Small intestine (tissue), 7 donors: ENCODE data around the gene KCNG2. TPM values are rescaled to one million over a fixed set of nuclear protein-coding genes. Genes with fewer than 3 reads are reported as not detected.

Source experiments
- DNase-seq, 2 donors: peaks; one replicate each; pipeline versions ENCODE4 v3.0.0 to v3.0.0-alpha.2; 2013
- FAIRE-seq: peaks from 2 replicates; lab custom pipeline; 2012; peaks lifted over from hg19 to GRCh38; lab: Jason Lieb, UNC
- H3K27ac ChIP-seq, 3 donors: one replicate each; pipeline ENCODE4 v1.5.1; 2013; ENCODE audit warnings: low read length in 2 of 3, mild to moderate bottlenecking in 2 of 3, control low read depth in 1 of 3, inconsistent platforms in 1 of 3, low read depth in 1 of 3, moderate library complexity in 1 of 3
- H3K27me3 ChIP-seq, 3 donors: one replicate each; pipeline ENCODE4 v1.6.1; 2013; ENCODE audit warnings: low read length in 3 of 3, inconsistent platforms in 1 of 3; ENCODE audit not compliant: control insufficient read depth in 3 of 3, insufficient read depth in 3 of 3
- H3K36me3 ChIP-seq, 3 donors: one replicate each; pipeline ENCODE4 v1.6.1; 2013; ENCODE audit warnings: low read length in 3 of 3, inconsistent platforms in 1 of 3, low read depth in 1 of 3, mild to moderate bottlenecking in 1 of 3, moderate library complexity in 1 of 3; ENCODE audit not compliant: control insufficient read depth in 3 of 3, insufficient read depth in 2 of 3
- H3K4me1 ChIP-seq, 3 donors: one replicate each; pipeline ENCODE4 v1.6.1; 2013; ENCODE audit warnings: low read length in 2 of 3, inconsistent platforms in 1 of 3, low read depth in 1 of 3, mild to moderate bottlenecking in 1 of 3, moderate library complexity in 1 of 3; ENCODE audit not compliant: control insufficient read depth in 3 of 3, insufficient read depth in 2 of 3
- H3K4me3 ChIP-seq, 3 donors: one replicate each; pipeline ENCODE4 v1.5.1; 2013; ENCODE audit warnings: low read length in 3 of 3, control low read depth in 1 of 3, inconsistent platforms in 1 of 3, low read depth in 1 of 3, mild to moderate bottlenecking in 1 of 3, moderate library complexity in 1 of 3
- H3K9me3 ChIP-seq, 2 donors: one replicate each; pipeline ENCODE4 v1.6.1; 2013; ENCODE audit warnings: low read depth in 1 of 2, low read length in 1 of 2; ENCODE audit not compliant: control insufficient read depth in 2 of 2, insufficient read depth in 1 of 2
- WGBS, 3 donors: extraction: QIAGEN DNeasy Blood & Tissue Kit; methylation state at CpG; one replicate each; pipeline ENCODE4 v1.1.7; 2013; 5-methylcytosine and 5-hydroxymethylcytosine counted together
- polyA plus RNA-seq, 4 donors: library from polyadenylated mRNA; stranded (reverse) in 3 of 4; unstranded in 1 of 4; fragments of 200-250 nt in 3 of 4; fragments of 120-200 nt in 1 of 4; gene quantifications; one replicate each; pipeline versions ENCODE4 v1.2.1 to v1.2.3, GENCODE V29; 2013
- donor health status: healthy with polysubstance abuse.
- donor health status: control.
- donor health status: control.
- donor health status: Bipolar disorder and iron deficiency.
- donor health status: healthy.

KCNG2 gene
- polyA plus RNA-seq, 4 donors: 0.10 to 0.30 TPM; not detected in 2

- WGBS, 3 donors: 87 to 92% (median 89%) methylated on average over 25 of the region's 25 CpGs
- FAIRE-seq: no peak
Measured at GRCh38 chr18:79924814-79925731, 127.3 kb downstream of the KCNG2 start.

GRCh38 chr18:79926306-79926705 is 128.6 kb downstream of the KCNG2 start:
- H3K27ac ChIP-seq: no peak overlapping the region
- FAIRE-seq (no peak), DNase-seq (no peak)

More at GRCh38 chr18:79924814-79925731, 127.3 kb downstream of the KCNG2 start:
- Histone ChIP-seq H3K27me3 (no peaks in the 10 kb centered on the region), H3K36me3 (peaks cover 2 to 53% (median 7%) of the 10 kb centered on the region in 3 donors), H3K27ac (no peak overlapping the region), H3K4me3 (no peak overlapping the region), H3K9me3 (peaks cover 0 to 49% of the 10 kb centered on the region in 2 donors), H3K4me1 (no peaks in the 10 kb centered on the region)
- DNase-seq: no peak

GRCh38 chr18:79926715-79927606 is 129.2 kb downstream of the KCNG2 start:
- Histone ChIP-seq H3K27me3 (no peaks in the 10 kb centered on the region), H3K9me3 (peaks cover 0 to 51% of the 10 kb centered on the region in 2 donors), H3K36me3 (peaks cover 2 to 53% (median 7%) of the 10 kb centered on the region in 3 donors), H3K4me1 (no peaks in the 10 kb centered on the region), H3K27ac (no peak overlapping the region), H3K4me3 (no peak overlapping the region)
- no peak for FAIRE-seq
- no peak for DNase-seq
- WGBS, 3 donors: 89 to 95% (median 93%) methylated on average over 21 of the region's 21 CpGs

More at GRCh38 chr18:79926306-79926705, 128.6 kb downstream of the KCNG2 start:
- H3K4me3 ChIP-seq: no peak overlapping the region
- H3K27me3 ChIP-seq: no peaks in the 10 kb centered on the region
- H3K9me3 ChIP-seq: peaks cover 0 to 49% of the 10 kb centered on the region in 2 donors
- H3K4me1 ChIP-seq: no peaks in the 10 kb centered on the region
- 95 to 98% (median 95%) methylated on average over 11 of the region's 11 CpGs for WGBS, 3 donors
- peaks cover 2 to 53% (median 7%) of the 10 kb centered on the region in 3 donors for H3K36me3 ChIP-seq

- Histone ChIP-seq H3K9me3 (peaks cover 0 to 45% of the 10 kb centered on the region in 2 donors), H3K27me3 (no peaks in the 10 kb centered on the region), H3K4me3 (no peak overlapping the region), H3K4me1 (no peaks in the 10 kb centered on the region), H3K27ac (no peak overlapping the region), H3K36me3 (peaks cover 2 to 48% (median 3%) of the 10 kb centered on the region in 3 donors)
- 93 to 97% (median 93%) methylated on average over 23 to 25 of the region's 25 CpGs for WGBS, 3 donors
- FAIRE-seq (no peak), DNase-seq (no peak)
Measured at GRCh38 chr18:79927607-79928562, 130.1 kb downstream of the KCNG2 start.

GRCh38 chr18:79928563-79928960 is 130.8 kb downstream of the KCNG2 start:
- Histone ChIP-seq H3K4me1 (no peaks in the 10 kb centered on the region), H3K27ac (no peak overlapping the region), H3K4me3 (no peak overlapping the region), H3K27me3 (no peaks in the 10 kb centered on the region), H3K9me3 (peaks cover 0 to 45% of the 10 kb centered on the region in 2 donors), H3K36me3 (peaks cover 2 to 48% (median 3%) of the 10 kb centered on the region in 3 donors)
- DNase-seq (no peak), FAIRE-seq (no peak)
- WGBS, 3 donors: 96 to 99% (median 97%) methylated on average over 9 of the region's 9 CpGs

- FAIRE-seq (no peak), DNase-seq (no peak)
- Histone ChIP-seq H3K36me3 (peaks cover 2 to 39% (median 3%) of the 10 kb centered on the region in 3 donors), H3K9me3 (peaks cover 0 to 37% of the 10 kb centered on the region in 2 donors), H3K27ac (no peak overlapping the region), H3K27me3 (no peaks in the 10 kb centered on the region), H3K4me3 (no peak overlapping the region), H3K4me1 (peaks cover 0 to 8% (median 6%) of the 10 kb centered on the region in 3 donors)
- 98 to 99% (median 98%) methylated on average over 2 of the region's 2 CpGs for WGBS, 3 donors
Measured at GRCh38 chr18:79930020-79930642, 132.4 kb downstream of the KCNG2 start.

GRCh38 chr18:79931475-79931874 is 133.7 kb downstream of the KCNG2 start:
- H3K27me3 ChIP-seq: no peaks in the 10 kb centered on the region
- H3K4me1 ChIP-seq: peaks cover 0 to 8% (median 6%) of the 10 kb centered on the region in 3 donors
- no peak overlapping the region for H3K27ac ChIP-seq
- H3K36me3 ChIP-seq: peaks cover 2 to 40% (median 3%) of the 10 kb centered on the region in 3 donors
- 92 to 100% (median 94%) methylated on average over 2 of the region's 2 CpGs for WGBS, 3 donors
- DNase-seq (no peak), FAIRE-seq (no peak)
- peaks cover 0 to 46% of the 10 kb centered on the region in 2 donors for H3K9me3 ChIP-seq
- no peak overlapping the region for H3K4me3 ChIP-seq
